ENCODE data around the gene EPPIN. TPM values are rescaled to one million over a fixed set of nuclear protein-coding genes. Genes with fewer than 3 reads are reported as not detected.

The EPPIN gene
- total RNA-seq, 1 experiment from 2014 or later, result not detected

DNA sequence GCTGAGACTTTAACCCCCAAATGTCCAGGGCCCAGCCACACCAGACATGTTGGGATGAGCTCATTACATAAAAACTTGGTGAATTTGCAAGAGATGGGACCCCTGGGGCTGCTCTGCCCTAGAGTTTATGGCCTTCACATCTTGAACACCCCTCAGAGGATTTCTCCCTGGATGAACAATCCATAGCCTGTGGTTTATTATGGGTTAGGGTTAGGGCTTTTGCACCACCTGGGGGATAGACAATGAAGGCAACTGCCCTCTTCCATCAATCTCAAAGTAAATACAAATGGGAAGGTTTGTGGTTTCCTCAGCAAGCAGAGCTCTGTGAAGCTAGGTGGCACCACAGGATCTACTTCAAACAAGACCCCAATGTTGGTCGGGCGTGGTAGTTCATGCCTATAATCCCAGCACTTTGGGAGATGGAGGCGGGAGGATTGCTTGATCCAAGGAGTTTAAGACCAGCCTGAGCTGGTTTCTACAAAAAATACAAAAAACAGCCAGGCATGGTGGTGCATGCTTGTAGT, 49.2 kb downstream of the EPPIN start:
- H3K36me3 ChIP-seq (ENCODE audit: low read depth), result no peaks in the 10 kb centered on the region
- no peaks in the 10 kb centered on the region for H3K4me1 ChIP-seq (replicated peaks; ENCODE audit: insufficient read depth)
- ChIA-PET POLR2A (ENCODE audit: unreplicated experiment) (no interaction called here), CTCF (no interaction called here)
- no peaks in the 10 kb centered on the region for H3K79me2 ChIP-seq (ENCODE audit: low read depth)
- H3F3A ChIP-seq (ENCODE audit: insufficient read depth, low read depth), result peaks cover 4% of the 10 kb centered on the region; the same call in 1 of the 2 replicates
- H3K27me3 ChIP-seq (ENCODE audit: insufficient read depth, low read depth), result no peaks in the 10 kb centered on the region
- intact Hi-C loops (cut with micrococcal nuclease; ENCODE audit: unreplicated experiment), result no loop called here
- no peaks in the 10 kb centered on the region for H3K9me2 ChIP-seq (ENCODE audit: insufficient read depth)
- H4K20me1 ChIP-seq (ENCODE audit: insufficient read depth), result no peaks in the 10 kb centered on the region
- BruUV-seq (replicated peaks), result no TSS peak
- no peaks in the 10 kb centered on the region for H3K9me3 ChIP-seq (ENCODE audit: insufficient read depth, low read depth)
- H3K4me2 ChIP-seq, result no peak overlapping the region
- TF ChIP-seq EZH2 (IDR thresholded peaks at IDR 0.05; ENCODE audit: low read depth), result no peak
- TF ChIP-seq, protein P1, sequence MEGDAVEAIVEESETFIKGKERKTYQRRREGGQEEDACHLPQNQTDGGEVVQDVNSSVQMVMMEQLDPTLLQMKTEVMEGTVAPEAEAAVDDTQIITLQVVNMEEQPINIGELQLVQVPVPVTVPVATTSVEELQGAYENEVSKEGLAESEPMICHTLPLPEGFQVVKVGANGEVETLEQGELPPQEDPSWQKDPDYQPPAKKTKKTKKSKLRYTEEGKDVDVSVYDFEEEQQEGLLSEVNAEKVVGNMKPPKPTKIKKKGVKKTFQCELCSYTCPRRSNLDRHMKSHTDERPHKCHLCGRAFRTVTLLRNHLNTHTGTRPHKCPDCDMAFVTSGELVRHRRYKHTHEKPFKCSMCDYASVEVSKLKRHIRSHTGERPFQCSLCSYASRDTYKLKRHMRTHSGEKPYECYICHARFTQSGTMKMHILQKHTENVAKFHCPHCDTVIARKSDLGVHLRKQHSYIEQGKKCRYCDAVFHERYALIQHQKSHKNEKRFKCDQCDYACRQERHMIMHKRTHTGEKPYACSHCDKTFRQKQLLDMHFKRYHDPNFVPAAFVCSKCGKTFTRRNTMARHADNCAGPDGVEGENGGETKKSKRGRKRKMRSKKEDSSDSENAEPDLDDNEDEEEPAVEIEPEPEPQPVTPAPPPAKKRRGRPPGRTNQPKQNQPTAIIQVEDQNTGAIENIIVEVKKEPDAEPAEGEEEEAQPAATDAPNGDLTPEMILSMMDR (conservative IDR thresholded peaks at IDR 0.05), result no peak
- DNase-seq, result peak in 1 of 2 experiments; percentile 31
- H3K27ac ChIP-seq, result no peak overlapping the region
- H3K4me3 ChIP-seq, result no peak overlapping the region
- no peak overlapping the region for H2AFZ ChIP-seq

- H3K36me3 ChIP-seq (ENCODE audit: low read depth), result no peaks in the 10 kb centered on the region
- H3K27ac ChIP-seq, result no peak overlapping the region
- H3K4me2 ChIP-seq, result no peak overlapping the region
- POLR2A ChIA-PET (ENCODE audit: unreplicated experiment), result no interaction called here
- no peaks in the 10 kb centered on the region for H4K20me1 ChIP-seq (ENCODE audit: insufficient read depth)
- intact Hi-C loops (cut with micrococcal nuclease; ENCODE audit: unreplicated experiment), result no loop called here
- H3K27me3 ChIP-seq (ENCODE audit: insufficient read depth, low read depth), result no peaks in the 10 kb centered on the region
- H3K9me2 ChIP-seq (ENCODE audit: insufficient read depth), result no peaks in the 10 kb centered on the region
- H2AFZ ChIP-seq, result no peak overlapping the region
- no peak for TF ChIP-seq EZH2 (IDR thresholded peaks at IDR 0.05; ENCODE audit: low read depth)
- TF ChIP-seq, protein P1 (conservative IDR thresholded peaks at IDR 0.05), result no peak
- CTCF ChIA-PET, result no interaction called here
- H3K9me3 ChIP-seq (ENCODE audit: insufficient read depth, low read depth), result no peaks in the 10 kb centered on the region
- H3K4me3 ChIP-seq, result no peak overlapping the region
- no peak for DNase-seq
- H3K4me1 ChIP-seq (replicated peaks; ENCODE audit: insufficient read depth), result no peaks in the 10 kb centered on the region
- H3K79me2 ChIP-seq (ENCODE audit: low read depth), result no peaks in the 10 kb centered on the region
- H3F3A ChIP-seq (ENCODE audit: insufficient read depth, low read depth), result peaks cover 4% of the 10 kb centered on the region; the same call in 1 of the 2 replicates
- no TSS peak for BruUV-seq (replicated peaks)
Measured at GRCh38 chr20:45496166-45496565, 51.0 kb downstream of the EPPIN start.

- Histone ChIP-seq H3K36me3 (ENCODE audit: low read depth) (no peaks in the 10 kb centered on the region), H3K4me1 (replicated peaks; ENCODE audit: insufficient read depth) (no peaks in the 10 kb centered on the region), H3F3A (ENCODE audit: insufficient read depth, low read depth) (peaks cover 4% of the 10 kb centered on the region; the same call in 1 of the 2 replicates), H3K27ac (no peak overlapping the region), H3K9me3 (ENCODE audit: insufficient read depth, low read depth) (no peaks in the 10 kb centered on the region), H2AFZ (no peak overlapping the region), H4K20me1 (ENCODE audit: insufficient read depth) (no peaks in the 10 kb centered on the region), H3K4me2 (no peak overlapping the region), H3K27me3 (ENCODE audit: insufficient read depth, low read depth) (no peaks in the 10 kb centered on the region), H3K9me2 (ENCODE audit: insufficient read depth) (no peaks in the 10 kb centered on the region), H3K79me2 (ENCODE audit: low read depth) (no peaks in the 10 kb centered on the region), H3K4me3 (no peak overlapping the region)
- CTCF ChIA-PET, result no interaction called here
- no peak for DNase-seq
- TF ChIP-seq, protein P1 (conservative IDR thresholded peaks at IDR 0.05), result no peak
- no peak for TF ChIP-seq EZH2 (IDR thresholded peaks at IDR 0.05; ENCODE audit: low read depth)
- no TSS peak for BruUV-seq (replicated peaks)
- intact Hi-C loops (cut with micrococcal nuclease; ENCODE audit: unreplicated experiment), result no loop called here
- POLR2A ChIA-PET (ENCODE audit: unreplicated experiment), result no interaction called here
Measured at GRCh38 chr20:45495501-45495941, 51.7 kb downstream of the EPPIN start.

Other genes starting within 250 kb of the EPPIN start
- gene RBPJL, start 240.6 kb downstream of the EPPIN start, total RNA-seq (2021), result not detected in 2 replicates
- 0.33 and 0.60 TPM in 2 replicates for gene MATN4, start 239.1 kb downstream of the EPPIN start, total RNA-seq (2021)
- 114 and 117 TPM in 2 replicates for gene SDC4, start 199.0 kb downstream of the EPPIN start, total RNA-seq (2021)
- gene SYS1, start 184.2 kb downstream of the EPPIN start, total RNA-seq (2021), result 35.1 and 38.8 TPM in 2 replicates
- gene TP53TG5, start 169.1 kb downstream of the EPPIN start, total RNA-seq (2021), result 0.23 TPM in 1 of 2 replicates, not detected in the other
- gene DBNDD2, start 139.1 kb downstream of the EPPIN start, total RNA-seq (2021), result 69.0 and 77.1 TPM in 2 replicates
- 101 and 121 TPM in 2 replicates for gene PIGT, start 131.3 kb downstream of the EPPIN start, total RNA-seq (2021)
- 159 and 185 TPM in 2 replicates for gene WFDC2, start 77.6 kb downstream of the EPPIN start, total RNA-seq (2021)
- not detected in 2 replicates for gene SPINT3, start 31.8 kb downstream of the EPPIN start, total RNA-seq (2021)
- not detected in 2 replicates for gene WFDC6, start 7.9 kb downstream of the EPPIN start, total RNA-seq (2021)
- not detected in 2 replicates for gene WFDC8, start 31.9 kb upstream of the EPPIN start, total RNA-seq (2021)
- gene WFDC10A, start 82.3 kb upstream of the EPPIN start, total RNA-seq (2021), result not detected in 2 replicates
- gene WFDC9, start 83.9 kb upstream of the EPPIN start, total RNA-seq (2021), result not detected in 2 replicates
- not detected in 2 replicates for gene WFDC11, start 122.8 kb upstream of the EPPIN start, total RNA-seq (2021)
- gene WFDC13, start 154.6 kb upstream of the EPPIN start, total RNA-seq (2021), result not detected in 2 replicates
- not detected in 2 replicates for gene WFDC10B, start 157.6 kb upstream of the EPPIN start, total RNA-seq (2021)
- gene SPINT4, start 174.9 kb upstream of the EPPIN start, total RNA-seq (2021), result not detected in 2 replicates
- 21.6 and 22.4 TPM in 2 replicates for gene WFDC3, start 244.5 kb upstream of the EPPIN start, total RNA-seq (2021)
- 53.4 and 56.6 TPM in 2 replicates for gene DNTTIP1, start 244.6 kb upstream of the EPPIN start, total RNA-seq (2021)